SK-N-SH (cell line): Measurements from ENCODE around the gene SNAP23. TPM values are rescaled to one million over a fixed set of nuclear protein-coding genes. Genes with fewer than 3 reads are reported as not detected.

Experiments used
- CTCF ChIA-PET: fragments of 300-600, 350-600 bp; formaldehyde crosslinking; extraction: SDS; loops from one replicate; lab custom pipeline; 2021; lab: Yijun Ruan, JAX
- POLR2A ChIA-PET: fragments of 350-600 bp; sonication (Branson Sonifier 250); formaldehyde crosslinking; extraction: SDS; loops from one replicate; lab custom pipeline; 2020; ENCODE audit warnings: antibody characterized with exemption, inconsistent platforms; lab: Yijun Ruan, JAX
- DNase-seq: peaks from one replicate; pipeline ENCODE4 v3.0.0; 2012
- H2AFZ ChIP-seq: fragments of 200-600 bp; sonication (generic); 2 replicates; pipeline ENCODE4 v1.8.1; 2016; ENCODE audit warnings: antibody characterized with exemption, mild to moderate bottlenecking, low read depth
- H3F3A ChIP-seq: fragments of 200-600 bp; sonication (generic); replicated peaks from 2 replicates; pipeline ENCODE3; 2016; ENCODE audit warnings: antibody characterized with exemption, mild to moderate bottlenecking; ENCODE audit not compliant: insufficient read depth
- H3K27ac ChIP-seq, 2 experiments: fragments of 200-500 bp in 1 of 2; fragments of 200-600 bp in 1 of 2; sonication (Bioruptor generic) in 1 of 2; sonication (generic), shearing (Covaris generic) in 1 of 2; 2 replicates each; pipeline versions ENCODE4 v1.5.1 to v1.6.1; 2014 to 2016; ENCODE audit warnings: low read depth in 2 of 2, inconsistent platforms in 1 of 2, low read length in 1 of 2, mild to moderate bottlenecking in 1 of 2, mixed read lengths in 1 of 2
- H3K27me3 ChIP-seq: fragments of 200-600 bp; sonication (generic), shearing (Covaris generic); 2 replicates; pipeline ENCODE4 v1.6.1; 2016; ENCODE audit warnings: mixed run types; ENCODE audit not compliant: insufficient read depth
- H3K36me3 ChIP-seq, 2 experiments: fragments of 200-500 bp in 1 of 2; fragments of 200-600 bp in 1 of 2; sonication (Bioruptor generic) in 1 of 2; sonication (generic) in 1 of 2; replicated peaks in 1 of 2; 2 replicates each; pipeline versions ENCODE3 to v1.5.1; 2014 to 2016; ENCODE audit warnings: low read length in 1 of 2, mild to moderate bottlenecking in 1 of 2; ENCODE audit not compliant: insufficient read depth in 2 of 2, control insufficient read depth in 1 of 2
- H3K4me1 ChIP-seq, 2 experiments: fragments of 200-500 bp in 1 of 2; fragments of 200-600 bp in 1 of 2; sonication (Bioruptor generic) in 1 of 2; sonication (generic), shearing (Covaris generic) in 1 of 2; 2 replicates each; pipeline versions ENCODE4 v1.5.1 to v1.6.1; 2014 to 2016; ENCODE audit warnings: low read depth in 1 of 2, low read length in 1 of 2, mixed run types in 1 of 2; ENCODE audit not compliant: insufficient read depth in 2 of 2, control insufficient read depth in 1 of 2
- H3K4me2 ChIP-seq: fragments of 200-600 bp; sonication (generic), shearing (Covaris generic); 2 replicates; pipeline ENCODE4 v1.6.1; 2017; ENCODE audit warnings: mixed run types
- H3K4me3 ChIP-seq, 2 experiments: fragments of 200-500 bp in 1 of 2; fragments of 200-600 bp in 1 of 2; sonication (Bioruptor generic) in 1 of 2; sonication (generic), shearing (Covaris generic) in 1 of 2; 2 replicates each; pipeline versions ENCODE4 v1.5.1 to v1.8.1; 2014 to 2016; ENCODE audit warnings: low read depth in 2 of 2, inconsistent platforms in 1 of 2, low read length in 1 of 2, mild to moderate bottlenecking in 1 of 2, mixed read lengths in 1 of 2, moderate library complexity in 1 of 2
- H3K79me2 ChIP-seq: fragments of 200-600 bp; sonication (generic); 2 replicates; pipeline ENCODE4 v1.8.1; 2017; ENCODE audit warnings: mild to moderate bottlenecking; ENCODE audit not compliant: insufficient read depth
- H3K9ac ChIP-seq: fragments of 200-600 bp; sonication (generic); 2 replicates; pipeline ENCODE4 v1.6.1; 2017; ENCODE audit warnings: mixed run types
- H3K9me2 ChIP-seq: fragments of 200-600 bp; sonication (generic); 2 replicates; pipeline ENCODE4 v1.6.1; 2017; ENCODE audit warnings: mixed run types
- H3K9me3 ChIP-seq: fragments of 200-600 bp; sonication (generic); 2 replicates; pipeline ENCODE4 v1.6.1; 2017; ENCODE audit warnings: mixed run types, mild to moderate bottlenecking, moderate library complexity
- H4K20me1 ChIP-seq: fragments of 200-600 bp; sonication (generic); 2 replicates; pipeline ENCODE4 v1.6.1; 2017; ENCODE audit warnings: mild to moderate bottlenecking, mixed run types; ENCODE audit not compliant: insufficient read depth
- CHD2 ChIP-seq: fragments of 150-350 bp; IDR thresholded peaks from 2 replicates; pipeline ENCODE4 v1.6.1; 2018; ENCODE audit warnings: low read length; ENCODE audit not compliant: partially characterized antibody
- CTCF ChIP-seq: fragments of 200-600 bp; sonication (generic); IDR thresholded peaks from 2 replicates; pipeline ENCODE4 v1.6.1; 2017; ENCODE audit warnings: antibody characterized with exemption, mild to moderate bottlenecking, moderate library complexity
- FOSL2 ChIP-seq: IDR thresholded peaks from 2 replicates; pipeline ENCODE4 v1.4.0; 2012; ENCODE audit warnings: low read depth, mild to moderate bottlenecking, moderate library complexity, borderline replicate concordance
- FOXJ3 ChIP-seq: sonication (generic); formaldehyde crosslinking; IDR thresholded peaks from 2 replicates; pipeline ENCODE4 v1.5.1; 2020; ENCODE audit warnings: mild to moderate bottlenecking, missing genetic modification reagents
- GABPA ChIP-seq: IDR thresholded peaks from 2 replicates; pipeline ENCODE4 v1.4.0; 2012; ENCODE audit warnings: low read depth, mild to moderate bottlenecking
- IRF3 ChIP-seq: fragments of 150-350 bp; IDR thresholded peaks from 2 replicates; pipeline ENCODE4 v1.6.1; 2016; ENCODE audit warnings: mild to moderate bottlenecking, low read depth, low read length
- JUND ChIP-seq: IDR thresholded peaks from 2 replicates; pipeline ENCODE4 v1.4.0; 2012
- MAX ChIP-seq: IDR thresholded peaks from 2 replicates; pipeline ENCODE4 v1.4.0; 2012; ENCODE audit warnings: low read depth
- MEF2A ChIP-seq: IDR thresholded peaks from 2 replicates; pipeline ENCODE4 v1.4.0; 2012; ENCODE audit warnings: low read depth, borderline replicate concordance
- POLR2AphosphoS5 ChIP-seq: IDR thresholded peaks from 2 replicates; pipeline ENCODE4 v1.6.1; 2012; ENCODE audit warnings: low read depth, low read length
- RCOR1 ChIP-seq: fragments of 150-350 bp; IDR thresholded peaks from 2 replicates; pipeline ENCODE4 v1.6.1; 2017; ENCODE audit warnings: antibody characterized with exemption, low read length
- RFX5 ChIP-seq: IDR thresholded peaks from 2 replicates; pipeline ENCODE4 v1.6.1; 2012; ENCODE audit warnings: mild to moderate bottlenecking, improper control_type of control experiment, low read length
- SIN3A ChIP-seq: IDR thresholded peaks from 2 replicates; pipeline ENCODE4 v1.6.1; 2012; ENCODE audit warnings: low read depth, mild to moderate bottlenecking, low read length, moderate library complexity, borderline replicate concordance
- YY1 ChIP-seq: IDR thresholded peaks from 2 replicates; pipeline ENCODE4 v1.4.0; 2012; ENCODE audit warnings: low read depth, mild to moderate bottlenecking
- WGBS: methylation state at CpG from one replicate; pipeline ENCODE4 v1.1.6; 2017; ENCODE audit warnings: low lambda C conversion rate; 5-methylcytosine and 5-hydroxymethylcytosine counted together
- polyA plus RNA-seq, 3 experiments: library from polyadenylated mRNA; depleted of rRNA; stranded (reverse); fragments of >200 nt; gene quantifications; 2 replicates each; pipeline ENCODE4 v1.2.3, GENCODE V29; 2012
- TF ChIP-seq, protein P1 (sequence below): IDR thresholded peaks from 2 replicates; pipeline ENCODE4; 2012
- TF ChIP-seq, protein P2 (sequence below): IDR thresholded peaks from 2 replicates; pipeline ENCODE4 v1.4.0; 2012; ENCODE audit warnings: low read depth, borderline replicate concordance

SNAP23 gene
- polyA plus RNA-seq, 1 of the 3 experiments (the other 2 are of a cell fraction): 39.2 TPM

GRCh38 chr15:42490671-42491538 is 4.5 kb upstream of the SNAP23 start, which contains the start of gene ZNF106 (continued):
- TF ChIP-seq, protein P1, sequence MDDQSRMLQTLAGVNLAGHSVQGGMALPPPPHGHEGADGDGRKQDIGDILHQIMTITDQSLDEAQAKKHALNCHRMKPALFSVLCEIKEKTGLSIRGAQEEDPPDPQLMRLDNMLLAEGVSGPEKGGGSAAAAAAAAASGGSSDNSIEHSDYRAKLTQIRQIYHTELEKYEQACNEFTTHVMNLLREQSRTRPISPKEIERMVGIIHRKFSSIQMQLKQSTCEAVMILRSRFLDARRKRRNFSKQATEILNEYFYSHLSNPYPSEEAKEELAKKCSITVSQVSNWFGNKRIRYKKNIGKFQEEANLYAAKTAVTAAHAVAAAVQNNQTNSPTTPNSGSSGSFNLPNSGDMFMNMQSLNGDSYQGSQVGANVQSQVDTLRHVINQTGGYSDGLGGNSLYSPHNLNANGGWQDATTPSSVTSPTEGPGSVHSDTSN: no peak
- TF ChIP-seq MEF2A: no peak
- no peak for TF ChIP-seq FOXJ3
- TF ChIP-seq, all 33 proteins: peak for 14

GRCh38 chr15:42491539-42492225 is 3.8 kb upstream of the SNAP23 start:
- DNase-seq: no peak
- Histone ChIP-seq H3F3A (peaks cover 30% of the 10 kb centered on the region), H3K4me2 (peak overlapping the region; percentile 88), H3K4me1 (peaks cover 2 to 11% of the 10 kb centered on the region in 2 experiments; a peak in 3 of 4 replicates), H3K27ac (peak overlapping the region; percentile 91 to 99), H3K9me3 (no peaks in the 10 kb centered on the region), H3K4me3 (peak overlapping the region; percentile 79 to 99), H4K20me1 (no peaks in the 10 kb centered on the region), H3K79me2 (peaks cover 54% of the 10 kb centered on the region), H3K36me3 (peaks cover 0 to 5% of the 10 kb centered on the region in 2 experiments), H2AFZ (peak overlapping the region; percentile 86; the same call in 1 of the 2 replicates), H3K27me3 (no peaks in the 10 kb centered on the region), H3K9me2 (no peaks in the 10 kb centered on the region), H3K9ac (peak overlapping the region; percentile 99)
- peak; percentile 41; the same call in 1 of the 2 replicates for TF ChIP-seq FOSL2
- no peak for TF ChIP-seq RCOR1
- peak; percentile 58; the same call in 1 of the 2 replicates for TF ChIP-seq JUND
- TF ChIP-seq, protein P1: peak; percentile 24; the same call in 1 of the 2 replicates
- TF ChIP-seq POLR2AphosphoS5: no peak
- CTCF ChIA-PET: interaction anchor here (0.6 kb wide), 1 partner anchor 8 kb away, joined by 3 read pairs; no protein-coding TSS in a partner anchor
- WGBS: 85% methylated on average over 18 of the region's 18 CpGs
- POLR2A ChIA-PET: interaction anchor here (1.0 kb wide), 1 partner anchor 9 kb away, joined by 5 read pairs; no protein-coding TSS in a partner anchor

DNA sequence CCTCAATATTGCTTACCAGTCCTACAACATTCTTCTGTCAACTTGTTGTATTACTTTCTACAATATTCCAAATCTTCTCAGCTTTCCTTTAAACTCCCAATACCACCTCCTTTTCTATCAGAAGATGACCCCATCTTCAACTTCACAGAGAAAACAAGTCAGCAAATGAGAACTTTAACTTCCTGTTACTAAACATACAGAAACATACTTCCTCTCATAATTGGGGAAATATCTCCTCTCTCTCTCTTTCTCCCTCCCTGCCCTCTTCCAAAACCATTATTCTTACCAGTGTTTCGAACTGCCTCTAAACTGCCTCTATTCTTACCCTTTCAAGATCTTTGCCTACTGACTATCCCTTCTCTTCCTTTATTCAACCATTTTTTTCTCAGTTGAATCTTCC is 1.8 kb upstream of the SNAP23 start:
- peak overlapping the region; percentile 21 for H2AFZ ChIP-seq
- CTCF ChIA-PET: no interaction called here
- WGBS: 84% methylated on average over 1 of the region's 1 CpG
- TF ChIP-seq IRF3 (no peak), CHD2 (no peak), POLR2AphosphoS5 (no peak), FOSL2 (no peak), RFX5 (no peak), GABPA (no peak), MAX (no peak), CTCF (no peak), YY1 (no peak), SIN3A (no peak), RCOR1 (no peak)
- TF ChIP-seq, protein P2, sequence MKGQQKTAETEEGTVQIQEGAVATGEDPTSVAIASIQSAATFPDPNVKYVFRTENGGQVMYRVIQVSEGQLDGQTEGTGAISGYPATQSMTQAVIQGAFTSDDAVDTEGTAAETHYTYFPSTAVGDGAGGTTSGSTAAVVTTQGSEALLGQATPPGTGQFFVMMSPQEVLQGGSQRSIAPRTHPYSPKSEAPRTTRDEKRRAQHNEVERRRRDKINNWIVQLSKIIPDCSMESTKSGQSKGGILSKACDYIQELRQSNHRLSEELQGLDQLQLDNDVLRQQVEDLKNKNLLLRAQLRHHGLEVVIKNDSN: no peak

More for the DNA sequence above, 1.8 kb upstream of the SNAP23 start:
- no peak overlapping the region for H3K4me2 ChIP-seq
- H3K9me2 ChIP-seq: no peaks in the 10 kb centered on the region
- peaks cover 2 to 12% of the 10 kb centered on the region in 2 experiments; a peak in 3 of 4 replicates for H3K4me1 ChIP-seq
- H3K36me3 ChIP-seq: peaks cover 0 to 5% of the 10 kb centered on the region in 2 experiments
- H3K9ac ChIP-seq: no peak overlapping the region
- no peaks in the 10 kb centered on the region for H3K9me3 ChIP-seq
- no peaks in the 10 kb centered on the region for H3K27me3 ChIP-seq
- H4K20me1 ChIP-seq: no peaks in the 10 kb centered on the region
- POLR2A ChIA-PET: no interaction called here
- no peak for DNase-seq
- no peak overlapping the region for H3K4me3 ChIP-seq
- peaks cover 32% of the 10 kb centered on the region for H3F3A ChIP-seq
- H3K79me2 ChIP-seq: peaks cover 54% of the 10 kb centered on the region
- peak overlapping the region in 1 of 2 experiments; percentile 99; a peak in 2 of 4 replicates for H3K27ac ChIP-seq
